ENCODE results near the gene EPAS1.

- TF ChIP-seq CTCF (IDR thresholded peaks at IDR 0.05; ENCODE audit: low read length) (no peak), EZH2phosphoT487 (IDR thresholded peaks at IDR 0.05; ENCODE audit: low read length) (no peak), EZH2 (optimal IDR thresholded peaks at IDR 0.05; ENCODE audit: low read depth, low read length) (no peak)
These were observed 69.5 kb downstream of the EPAS1 start for GRCh38 chr2:46366668-46367052.

Measured in MM.1S (cell line).